Measurements from ENCODE around the gene CFAP119. TPM values are rescaled to one million over a fixed set of nuclear protein-coding genes. Genes with fewer than 3 reads are reported as not detected.
A peak's percentile ranks its signal among the peaks of the same experiment; 100 is the strongest.

Gene CFAP119
- total RNA-seq, 3 donors from 2014 or later, result 2.8 to 4.7 (median 4.3) TPM

GRCh38 chr16:30725418-30725792 lies 36.5 kb downstream of the CFAP119 start:
- Mint-ChIP-seq H3K27me3 (ENCODE audit: low read depth) (no peaks in the 10 kb centered on the region), H3K36me3 (ENCODE audit: insufficient read depth) (peaks cover 59% of the 10 kb centered on the region), H3K4me1 (ENCODE audit: low read depth) (peaks cover 5% of the 10 kb centered on the region), H3K9me3 (no peaks in the 10 kb centered on the region), H3K4me3 (no peak overlapping the region)
- DNase-seq (no peak), ATAC-seq (no peak)

- H3K36me3 Mint-ChIP-seq (ENCODE audit: insufficient read depth), result peaks cover 59% of the 10 kb centered on the region
These were observed 37.0 kb downstream of the CFAP119 start for GRCh38 chr16:30724641-30725417.

GRCh38 chr16:30723725-30724355 lies 38.0 kb downstream of the CFAP119 start:
- peaks cover 55% of the 10 kb centered on the region for H3K36me3 Mint-ChIP-seq (ENCODE audit: insufficient read depth)
- H3K4me3 Mint-ChIP-seq, result no peak overlapping the region
- no peak for ATAC-seq
- H3K27me3 Mint-ChIP-seq (ENCODE audit: low read depth), result no peaks in the 10 kb centered on the region
- H3K9me3 Mint-ChIP-seq, result no peaks in the 10 kb centered on the region
- H3K4me1 Mint-ChIP-seq (ENCODE audit: low read depth), result peaks cover 6% of the 10 kb centered on the region
- DNase-seq, result no peak

More at GRCh38 chr16:30724641-30725417, 37.0 kb downstream of the CFAP119 start:
- Mint-ChIP-seq H3K9me3 (no peaks in the 10 kb centered on the region), H3K4me1 (ENCODE audit: low read depth) (peaks cover 6% of the 10 kb centered on the region), H3K4me3 (no peak overlapping the region), H3K27me3 (ENCODE audit: low read depth) (no peaks in the 10 kb centered on the region)
- ATAC-seq (peak in 1 of 2 donors; percentile 27), DNase-seq (no peak)

GRCh38 chr16:30722916-30723315 lies 38.9 kb downstream of the CFAP119 start:
- Mint-ChIP-seq H3K9me3 (no peaks in the 10 kb centered on the region), H3K4me1 (ENCODE audit: low read depth) (peaks cover 6% of the 10 kb centered on the region), H3K36me3 (ENCODE audit: insufficient read depth) (peaks cover 50% of the 10 kb centered on the region), H3K27me3 (ENCODE audit: low read depth) (no peaks in the 10 kb centered on the region), H3K4me3 (no peak overlapping the region)
- no peak for DNase-seq
- ATAC-seq, result no peak

- Mint-ChIP-seq H3K4me1 (ENCODE audit: low read depth) (peaks cover 6% of the 10 kb centered on the region), H3K36me3 (ENCODE audit: insufficient read depth) (peaks cover 49% of the 10 kb centered on the region), H3K9me3 (no peaks in the 10 kb centered on the region), H3K4me3 (no peak overlapping the region), H3K27me3 (ENCODE audit: low read depth) (no peaks in the 10 kb centered on the region)
- DNase-seq (no peak), ATAC-seq (peak in 1 of 2 donors; percentile 18)
These were observed 39.4 kb downstream of the CFAP119 start for GRCh38 chr16:30722443-30722842.

GRCh38 chr16:30721606-30722005 lies 40.3 kb downstream of the CFAP119 start:
- DNase-seq (no peak), ATAC-seq (no peak)
- H3K36me3 Mint-ChIP-seq (ENCODE audit: insufficient read depth), result peaks cover 53% of the 10 kb centered on the region
- no peaks in the 10 kb centered on the region for H3K27me3 Mint-ChIP-seq (ENCODE audit: low read depth)
- no peak overlapping the region for H3K4me3 Mint-ChIP-seq
- H3K4me1 Mint-ChIP-seq (ENCODE audit: low read depth), result peaks cover 12% of the 10 kb centered on the region
- H3K9me3 Mint-ChIP-seq, result no peaks in the 10 kb centered on the region

GRCh38 chr16:30721167-30721566 lies 40.7 kb downstream of the CFAP119 start:
- H3K4me3 Mint-ChIP-seq, result no peak overlapping the region
- H3K9me3 Mint-ChIP-seq, result no peaks in the 10 kb centered on the region
- peaks cover 58% of the 10 kb centered on the region for H3K36me3 Mint-ChIP-seq (ENCODE audit: insufficient read depth)
- DNase-seq (no peak), ATAC-seq (no peak)
- no peaks in the 10 kb centered on the region for H3K27me3 Mint-ChIP-seq (ENCODE audit: low read depth)
- H3K4me1 Mint-ChIP-seq (ENCODE audit: low read depth), result peaks cover 17% of the 10 kb centered on the region

- Mint-ChIP-seq H3K4me3 (no peak overlapping the region), H3K9me3 (no peaks in the 10 kb centered on the region), H3K27me3 (ENCODE audit: low read depth) (no peaks in the 10 kb centered on the region), H3K36me3 (ENCODE audit: insufficient read depth) (peaks cover 59% of the 10 kb centered on the region), H3K4me1 (ENCODE audit: low read depth) (peaks cover 20% of the 10 kb centered on the region)
- ATAC-seq (no peak), DNase-seq (no peak)
These were observed 41.2 kb downstream of the CFAP119 start for GRCh38 chr16:30720694-30721093.

- H3K9me3 Mint-ChIP-seq, result no peaks in the 10 kb centered on the region
- H3K27me3 Mint-ChIP-seq (ENCODE audit: low read depth), result no peaks in the 10 kb centered on the region
- H3K36me3 Mint-ChIP-seq (ENCODE audit: insufficient read depth), result peaks cover 60% of the 10 kb centered on the region
- peaks cover 25% of the 10 kb centered on the region for H3K4me1 Mint-ChIP-seq (ENCODE audit: low read depth)
- no peak for DNase-seq
- H3K4me3 Mint-ChIP-seq, result no peak overlapping the region
- ATAC-seq, result no peak
These were observed 41.8 kb downstream of the CFAP119 start for GRCh38 chr16:30720086-30720485.

GRCh38 chr16:30715750-30716445 lies 46.0 kb downstream of the CFAP119 start:
- H3K4me1 Mint-ChIP-seq (ENCODE audit: low read depth), result peaks cover 33% of the 10 kb centered on the region
- no peaks in the 10 kb centered on the region for H3K27me3 Mint-ChIP-seq (ENCODE audit: low read depth)
- H3K4me3 Mint-ChIP-seq, result peak overlapping the region; percentile 45
- peaks cover 52% of the 10 kb centered on the region for H3K36me3 Mint-ChIP-seq (ENCODE audit: insufficient read depth)
- no peaks in the 10 kb centered on the region for H3K9me3 Mint-ChIP-seq
- ATAC-seq, result peak; percentile 98 to 100
- DNase-seq, result peak; percentile 34

GRCh38 chr16:30711712-30712111 lies 50.1 kb downstream of the CFAP119 start:
- no peaks in the 10 kb centered on the region for H3K27me3 Mint-ChIP-seq (ENCODE audit: low read depth)
- H3K9me3 Mint-ChIP-seq, result no peaks in the 10 kb centered on the region
- no peak overlapping the region for H3K4me3 Mint-ChIP-seq
- DNase-seq, result no peak
- peaks cover 27% of the 10 kb centered on the region for H3K4me1 Mint-ChIP-seq (ENCODE audit: low read depth)
- no peak for ATAC-seq
- peaks cover 67% of the 10 kb centered on the region for H3K36me3 Mint-ChIP-seq (ENCODE audit: insufficient read depth)

- DNase-seq (no peak), ATAC-seq (no peak)
- Mint-ChIP-seq H3K36me3 (ENCODE audit: insufficient read depth) (peaks cover 63% of the 10 kb centered on the region), H3K9me3 (no peaks in the 10 kb centered on the region), H3K4me3 (no peak overlapping the region), H3K4me1 (ENCODE audit: low read depth) (peaks cover 19% of the 10 kb centered on the region), H3K27me3 (ENCODE audit: low read depth) (no peaks in the 10 kb centered on the region)
These were observed 50.9 kb downstream of the CFAP119 start for GRCh38 chr16:30710971-30711370.
